ENCODE results near the gene ARHGAP44.
"Not testable (repeated sequence)": the region's sequence is repeated elsewhere in the genome, so short reads cannot be mapped to it uniquely, and the experiment has no call there.

Gene ARHGAP44

DNA sequence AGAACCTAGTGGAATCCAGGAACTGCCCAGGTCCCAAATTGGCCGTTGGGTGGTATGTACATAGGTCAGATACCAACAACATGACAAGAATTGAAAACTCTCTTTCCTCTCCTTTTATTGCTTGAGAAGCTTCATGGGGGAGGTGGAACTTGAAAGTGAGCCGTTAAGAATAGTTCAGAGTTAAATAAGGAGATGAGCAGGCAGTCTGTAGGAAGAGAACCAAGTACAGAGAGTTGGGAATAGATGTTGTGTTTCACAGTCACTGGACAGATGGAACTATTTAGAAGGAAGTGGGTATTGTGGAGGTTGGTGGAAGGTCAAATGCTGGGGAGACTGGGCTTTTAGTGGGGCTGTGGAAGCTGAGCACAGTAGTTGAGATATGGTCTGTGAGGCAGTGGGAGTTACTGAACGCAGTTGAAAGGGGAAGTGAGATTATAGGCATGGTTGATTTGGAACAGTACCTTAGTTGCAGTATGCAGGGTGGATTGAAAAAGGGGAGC, 26.4 kb downstream of the ARHGAP44 start:
- no peak for DNase-seq (ENCODE audit: low read depth)

- DNase-seq (ENCODE audit: low read depth) = no peak
Measured at GRCh38 chr17:12821376-12821940, 32.2 kb downstream of the ARHGAP44 start.

DNA sequence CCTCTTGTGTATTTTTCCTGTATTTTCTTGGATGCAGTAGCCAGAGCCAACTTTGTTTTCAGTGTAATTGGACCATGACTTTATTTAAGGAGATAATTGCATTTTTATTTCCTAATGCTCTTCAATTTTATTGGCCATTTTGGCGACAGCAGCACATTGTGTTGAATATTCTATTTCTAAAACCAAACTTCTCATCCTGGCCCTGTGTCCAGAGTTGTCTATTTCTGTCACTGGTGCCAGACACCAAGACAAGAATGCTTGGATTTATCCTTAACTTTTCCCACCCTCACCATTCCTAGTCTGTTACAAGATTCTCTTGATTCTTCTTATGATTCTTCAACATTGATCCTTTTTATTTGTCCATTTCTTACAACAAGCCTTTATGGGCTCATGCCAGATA, 37.1 kb downstream of the ARHGAP44 start:
- DNase-seq (ENCODE audit: low read depth) = no peak

DNA sequence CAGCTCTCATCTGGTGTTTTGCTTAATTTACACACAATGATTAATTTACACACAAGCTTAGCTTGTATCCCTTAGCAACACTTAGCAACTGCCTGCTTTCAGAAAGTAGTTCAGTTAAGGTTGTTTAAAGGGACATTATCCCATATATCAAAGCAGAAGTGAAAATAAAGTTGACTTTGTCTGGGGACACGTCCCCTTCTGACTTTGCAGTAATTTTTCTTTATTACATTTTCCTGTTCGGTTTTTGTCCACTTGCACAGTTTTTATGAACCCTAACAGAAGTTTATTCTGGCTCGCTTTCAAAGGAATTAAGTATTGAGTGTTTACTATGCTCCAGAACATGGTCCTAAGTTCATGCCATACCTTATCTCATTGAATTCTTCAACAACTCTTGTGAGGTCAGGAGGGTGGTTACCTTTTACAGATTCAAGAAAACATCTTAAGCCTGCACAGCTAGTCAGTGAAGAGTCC, 41.5 kb downstream of the ARHGAP44 start:
- no peak for DNase-seq (ENCODE audit: low read depth)

DNA sequence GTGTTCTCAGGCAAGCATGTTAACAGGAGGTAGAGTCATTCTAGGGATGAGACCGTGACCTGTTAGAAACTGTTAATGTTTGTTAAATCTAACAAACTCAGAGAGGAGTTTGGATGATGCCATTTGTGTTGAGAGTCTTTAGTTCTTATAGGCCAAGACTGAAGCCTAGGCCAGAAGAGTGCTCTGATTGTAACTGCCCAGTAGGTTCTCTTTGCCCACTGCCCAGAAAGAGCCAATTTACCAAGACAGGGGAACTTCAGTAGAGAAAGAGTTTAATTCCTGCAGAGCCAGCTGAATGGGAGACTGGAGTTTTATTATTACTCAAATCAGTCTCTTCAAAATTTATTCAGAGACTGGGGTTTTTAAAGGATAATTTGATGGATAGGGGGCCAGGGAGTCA, 42.5 kb downstream of the ARHGAP44 start:
- DNase-seq (ENCODE audit: low read depth) = no peak

- no peak for DNase-seq (ENCODE audit: low read depth)
Measured at GRCh38 chr17:12839042-12839441, 49.7 kb downstream of the ARHGAP44 start.

DNA sequence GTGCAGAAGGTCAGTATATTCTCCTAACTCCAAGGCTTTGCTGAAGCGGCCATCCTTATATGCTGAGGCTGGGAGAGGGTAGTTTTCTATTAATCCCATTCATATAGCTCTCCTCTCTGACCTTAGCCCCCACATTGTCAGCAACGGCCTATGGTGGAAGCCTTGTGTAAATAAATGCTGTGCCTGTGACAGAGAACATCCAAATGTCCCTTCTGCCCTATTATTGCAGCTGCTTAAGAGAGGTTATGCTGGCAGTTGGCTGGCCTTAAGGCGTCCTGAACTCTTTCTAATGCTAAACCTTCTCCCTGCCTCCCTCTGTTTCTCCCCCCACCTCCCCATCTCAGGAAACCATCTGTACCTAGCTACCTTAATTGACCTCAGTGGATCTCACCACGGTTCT, 53.6 kb downstream of the ARHGAP44 start:
- no peak for DNase-seq (ENCODE audit: low read depth)

- DNase-seq (ENCODE audit: low read depth) = no peak
Measured at GRCh38 chr17:12850996-12851395, 61.7 kb downstream of the ARHGAP44 start.

DNA sequence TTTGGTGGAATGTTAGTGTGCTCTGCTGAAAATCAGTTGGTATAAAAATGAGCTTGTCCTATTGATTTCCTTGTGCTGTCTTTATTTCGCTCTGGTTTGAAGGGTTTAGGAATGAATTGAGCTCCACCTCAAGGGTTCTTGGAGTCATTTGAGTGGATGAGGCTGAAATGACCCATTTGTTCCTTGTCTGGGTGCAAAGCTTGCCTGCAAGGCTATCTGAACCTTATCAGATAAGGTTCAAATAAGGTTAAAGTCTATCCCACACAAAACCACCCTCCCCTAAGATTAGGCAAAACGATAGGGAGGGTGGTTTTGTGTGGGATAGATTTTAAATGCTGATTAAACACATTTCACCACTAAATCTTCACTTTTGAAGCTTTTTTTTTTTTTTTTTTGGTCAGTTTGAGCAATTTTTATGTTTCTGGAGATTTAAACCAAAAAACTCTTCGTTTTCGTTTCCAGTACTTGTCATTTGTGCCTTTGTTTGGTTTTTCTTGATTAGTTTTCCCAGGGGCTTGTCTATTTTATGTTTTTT, 62.7 kb downstream of the ARHGAP44 start:
- DNase-seq (ENCODE audit: low read depth) = no peak

DNA sequence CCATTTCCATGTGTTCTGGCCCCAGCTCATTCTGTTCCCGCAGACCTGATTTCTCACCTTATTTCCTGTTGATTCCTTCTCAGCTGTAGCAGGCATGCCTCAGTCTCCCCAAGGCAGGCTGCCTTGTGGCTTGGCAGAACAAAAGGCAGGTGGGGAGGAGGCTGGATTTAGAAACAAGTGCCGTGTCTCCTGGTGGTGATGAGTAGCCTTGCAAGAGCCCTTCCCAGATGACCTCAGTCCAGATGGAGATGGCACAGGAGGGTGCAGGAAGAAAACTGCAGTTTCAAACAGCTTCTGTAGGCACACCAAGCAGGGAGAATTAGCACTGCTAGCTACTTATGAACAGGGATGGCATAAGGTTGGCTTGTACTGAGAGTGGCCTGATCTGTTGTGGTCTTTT, 64.6 kb downstream of the ARHGAP44 start:
- no peak for DNase-seq (ENCODE audit: low read depth)

GRCh38 chr17:12856416-12856815, 67.1 kb downstream of the ARHGAP44 start:
- DNase-seq (ENCODE audit: low read depth) = no peak

GRCh38 chr17:12857592-12857991, 68.3 kb downstream of the ARHGAP44 start:
- DNase-seq (ENCODE audit: low read depth) = no peak

- DNase-seq (ENCODE audit: low read depth) = no peak
Measured at GRCh38 chr17:12859520-12859919, 70.2 kb downstream of the ARHGAP44 start.

GRCh38 chr17:12865769-12866168, 76.5 kb downstream of the ARHGAP44 start:
- no peak for DNase-seq (ENCODE audit: low read depth)

DNA sequence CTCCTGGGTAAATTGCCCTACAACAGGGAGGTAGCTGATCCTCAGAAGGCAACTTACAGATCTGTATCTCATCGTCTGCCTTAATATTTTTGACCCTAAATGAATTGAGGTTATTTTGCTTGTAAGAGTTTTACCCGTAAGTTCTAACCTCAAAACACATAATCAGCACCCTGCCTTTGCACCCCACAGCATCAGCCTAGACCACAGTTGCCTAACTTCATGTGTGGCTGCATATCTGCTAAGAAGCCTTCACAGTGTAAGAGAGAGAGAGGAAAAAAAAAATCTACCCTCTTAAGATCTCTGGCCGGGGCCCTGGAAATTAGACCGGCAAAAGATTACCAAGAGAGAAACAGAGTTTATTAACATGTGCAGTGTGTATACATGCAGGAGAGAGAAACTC, 76.9 kb downstream of the ARHGAP44 start:
- DNase-seq (ENCODE audit: low read depth) = no peak

DNA sequence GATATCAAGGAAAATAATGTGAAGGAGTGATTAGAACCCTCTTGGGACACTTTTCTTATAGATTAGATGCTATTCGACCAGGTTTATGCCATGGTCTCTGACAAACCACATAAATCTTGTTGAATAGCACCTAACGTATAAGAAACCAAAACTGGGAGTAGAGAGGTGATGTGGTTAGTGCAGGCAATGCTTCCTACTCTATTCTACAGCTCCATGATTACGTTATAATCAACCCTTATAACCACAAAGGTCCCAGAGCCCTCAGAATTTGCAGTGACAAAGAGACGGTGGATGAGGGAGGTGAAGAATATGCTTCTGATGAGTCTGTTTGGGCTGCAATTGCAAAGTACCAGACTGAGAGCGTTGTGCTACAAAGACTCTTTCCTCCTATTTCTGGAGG, 78.4 kb downstream of the ARHGAP44 start:
- DNase-seq (ENCODE audit: low read depth) = no peak

GRCh38 chr17:12873415-12874125, 84.3 kb downstream of the ARHGAP44 start:
- not testable (repeated sequence) for DNase-seq (ENCODE audit: low read depth)

DNA sequence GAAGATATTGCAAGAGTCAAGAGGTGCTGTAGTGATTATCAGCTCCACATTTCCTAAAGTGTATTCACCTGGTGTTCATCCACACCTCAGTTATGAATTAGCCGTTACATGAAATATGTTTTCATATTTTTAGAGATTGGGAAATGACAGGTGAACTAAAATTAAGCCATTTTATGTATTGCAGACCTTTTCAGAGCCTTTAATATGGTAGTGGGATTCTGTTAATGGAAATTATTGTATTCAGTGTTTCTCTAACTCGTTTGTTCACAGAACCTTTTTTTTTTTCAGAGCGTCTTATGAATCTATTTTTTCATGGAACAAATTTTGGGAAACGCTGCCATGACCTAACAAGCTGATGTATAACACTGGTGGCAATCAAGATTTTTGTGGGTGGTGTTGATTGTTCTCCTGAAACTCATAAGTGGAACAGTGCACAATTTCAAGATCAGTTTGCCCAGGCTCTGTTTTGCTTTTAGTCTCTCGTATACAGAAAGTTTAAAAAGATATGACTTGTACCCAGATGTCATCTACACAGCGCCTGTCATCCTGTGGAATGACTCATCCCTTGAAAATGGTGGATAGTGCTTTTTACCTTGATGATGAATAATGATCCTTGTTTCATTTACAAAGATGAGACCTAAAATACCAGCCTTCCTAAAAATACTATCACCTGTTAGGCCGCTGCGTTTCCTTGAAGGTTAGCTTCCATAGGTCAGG, 88.8 kb downstream of the ARHGAP44 start:
- no peak for DNase-seq (ENCODE audit: low read depth)

DNA sequence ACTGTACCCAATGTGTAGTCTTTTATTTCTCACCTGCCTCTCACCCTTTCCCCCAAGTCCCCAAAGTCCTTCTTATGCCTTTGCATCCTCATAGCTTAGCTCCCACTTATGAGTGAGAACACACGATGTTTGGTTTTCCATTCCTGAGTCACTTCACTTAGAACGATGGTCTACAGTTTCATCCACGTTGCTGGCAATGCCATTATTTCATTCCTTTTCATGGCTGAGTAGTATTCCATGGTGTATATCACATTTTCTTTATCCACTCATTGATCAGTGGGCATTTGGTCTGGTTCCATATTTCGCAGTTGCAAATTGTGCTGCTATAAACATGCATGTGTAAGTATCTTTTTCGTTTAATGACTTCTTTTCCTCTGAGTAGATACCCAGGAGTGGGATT, 89.8 kb downstream of the ARHGAP44 start:
- not testable (repeated sequence) for DNase-seq (ENCODE audit: low read depth)

GRCh38 chr17:12883472-12883871, 94.2 kb downstream of the ARHGAP44 start:
- no peak for DNase-seq (ENCODE audit: low read depth)

DNA sequence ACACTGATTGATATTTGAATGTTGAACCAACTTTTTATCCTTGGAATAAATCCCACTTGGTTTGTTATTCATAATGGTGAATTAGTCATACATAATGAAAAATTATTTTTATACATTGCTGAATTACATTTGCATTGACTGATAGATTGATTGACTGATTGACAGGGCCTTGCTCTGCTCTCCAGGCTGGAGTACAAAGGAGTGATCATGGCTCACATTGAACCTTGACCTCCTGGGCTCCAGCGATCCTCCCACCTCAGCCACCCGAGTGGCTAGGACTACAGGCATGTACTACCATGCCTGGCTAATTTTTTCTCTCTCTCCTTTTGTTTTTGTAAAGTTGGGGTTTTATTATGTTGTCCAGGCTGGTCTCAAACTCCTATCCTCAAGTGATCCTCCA, 97.8 kb downstream of the ARHGAP44 start:
- no peak for DNase-seq (ENCODE audit: low read depth)

GRCh38 chr17:12896180-12896785, 107.0 kb downstream of the ARHGAP44 start:
- no peak for DNase-seq (ENCODE audit: low read depth)
